Measurements from ENCODE around the gene DFFB.

- TF ChIP-seq REST (IDR thresholded peaks at IDR 0.05; ENCODE audit: insufficient read depth in 1 of 2, low read depth in 2 of 2, low read length in 2 of 2) (no peak), POLR2AphosphoS5 (IDR thresholded peaks at IDR 0.05; ENCODE audit: low read depth, low read length) (no peak), SIN3A (IDR thresholded peaks at IDR 0.05; ENCODE audit: borderline replicate concordance, insufficient read depth, low read length) (no peak)
These were observed 10.7 kb upstream of the DFFB start for GRCh38 chr1:3846541-3846940.
